ENCODE results near the gene CAPN14.
A peak's percentile ranks its signal among the peaks of the same experiment; 100 is the strongest.
"Not testable (repeated sequence)": the region's sequence is repeated elsewhere in the genome, so short reads cannot be mapped to it uniquely, and the experiment has no call there.

Gene CAPN14

DNA sequence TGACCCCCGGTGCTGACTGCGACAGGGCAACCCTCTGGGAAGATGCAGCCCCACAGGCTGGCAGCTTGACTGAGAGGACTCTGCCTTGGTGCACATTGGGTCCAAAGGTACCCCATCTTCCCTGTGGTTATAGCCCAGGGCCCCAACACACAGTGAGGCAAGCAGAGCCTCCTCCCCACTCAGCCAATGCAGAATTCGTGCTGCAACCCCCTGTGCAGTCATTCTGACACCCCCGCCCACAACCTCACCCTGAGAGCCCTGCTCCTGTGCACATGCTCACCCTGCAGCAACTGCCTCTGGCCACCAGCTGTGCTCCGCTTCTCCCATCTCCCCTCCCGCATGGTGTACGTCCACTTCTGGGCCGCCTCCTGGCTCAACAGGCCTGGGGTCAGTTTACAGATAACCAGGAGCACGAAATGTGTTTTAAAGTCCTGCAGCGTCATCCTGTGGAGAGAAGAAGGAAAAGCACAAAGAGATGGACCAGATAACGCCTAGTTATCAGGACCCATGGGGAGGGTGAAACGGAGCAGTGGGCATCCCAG lies 24.4 kb downstream of the CAPN14 start:
- no peak for DNase-seq

DNA sequence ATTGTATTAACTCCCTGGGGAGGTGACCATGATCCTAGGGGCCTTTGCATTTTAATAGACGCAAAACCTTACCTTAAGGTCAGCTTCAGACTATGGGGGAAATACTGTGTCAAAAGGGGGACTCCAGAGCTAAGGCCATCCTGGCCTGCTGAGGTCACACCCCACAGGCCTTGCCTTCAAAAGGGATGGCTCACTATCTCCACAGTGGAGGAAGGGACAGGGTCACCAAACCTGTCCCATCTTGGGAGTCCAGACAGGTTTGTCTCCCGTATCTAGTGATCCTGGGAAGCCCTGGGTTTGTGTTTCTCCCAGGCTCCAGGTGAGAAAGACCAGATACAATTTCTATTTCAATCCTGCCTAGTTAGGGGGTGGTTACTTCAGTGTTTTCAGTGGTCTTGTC lies 24.9 kb downstream of the CAPN14 start:
- no peak for DNase-seq

DNA sequence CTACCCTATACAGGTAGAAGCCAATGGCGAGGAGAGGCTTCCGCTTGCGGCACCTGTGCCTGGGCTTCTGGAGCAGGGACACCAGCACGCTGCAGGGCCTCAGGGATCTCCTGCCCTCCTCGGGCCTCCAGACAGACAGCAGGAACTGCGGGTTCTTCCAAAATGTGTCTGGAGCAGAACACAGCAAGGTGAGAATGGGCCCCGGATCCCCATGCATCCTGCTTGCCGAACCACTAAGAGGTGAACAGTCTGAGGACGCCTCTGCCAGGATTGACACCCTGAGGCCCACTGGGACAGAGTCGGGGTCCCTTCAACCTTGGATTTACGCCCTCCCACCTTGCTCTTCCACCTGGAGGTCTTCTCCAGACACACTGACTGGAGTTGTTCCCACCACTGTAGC lies 25.4 kb downstream of the CAPN14 start:
- DNase-seq = no peak

DNA sequence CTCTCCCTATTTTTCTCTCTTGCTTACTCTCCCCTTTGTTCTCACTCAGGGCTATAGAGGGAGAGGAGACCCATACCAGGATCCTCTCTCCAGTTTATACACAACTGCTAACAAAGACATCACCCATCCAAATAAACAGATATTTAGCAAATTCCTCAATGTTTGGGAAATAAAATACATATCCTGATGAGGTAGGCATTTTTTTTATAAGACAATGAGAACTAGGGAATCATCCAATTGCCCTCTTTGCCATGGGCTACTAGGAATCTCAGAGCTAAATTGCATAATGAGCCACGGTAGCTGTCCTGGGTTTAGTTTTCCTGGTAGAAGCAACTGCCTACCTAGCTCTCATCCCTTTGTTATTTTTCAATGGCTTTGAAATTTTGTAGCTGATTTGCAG lies 27.1 kb downstream of the CAPN14 start:
- DNase-seq = no peak

DNA sequence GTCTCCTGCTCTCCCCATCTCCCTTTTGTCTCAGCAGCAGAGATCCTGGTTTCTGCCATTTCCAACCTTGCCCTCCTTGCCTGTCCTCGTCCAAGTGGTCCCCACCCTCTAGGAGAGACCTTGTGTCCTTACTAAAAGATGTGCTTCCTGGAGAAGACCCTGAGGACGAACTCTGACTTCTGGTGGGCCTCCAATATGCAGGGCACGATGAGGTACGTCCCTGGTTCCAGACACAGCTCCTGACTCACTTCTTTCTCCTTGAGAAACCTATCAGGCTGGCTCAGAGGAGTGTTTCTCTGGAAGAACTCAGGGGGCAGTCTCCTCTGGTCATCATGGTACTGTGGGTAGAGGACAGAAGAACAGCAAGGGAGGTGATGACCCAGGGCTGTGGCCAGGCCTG lies 28.2 kb downstream of the CAPN14 start:
- no peak for DNase-seq

DNA sequence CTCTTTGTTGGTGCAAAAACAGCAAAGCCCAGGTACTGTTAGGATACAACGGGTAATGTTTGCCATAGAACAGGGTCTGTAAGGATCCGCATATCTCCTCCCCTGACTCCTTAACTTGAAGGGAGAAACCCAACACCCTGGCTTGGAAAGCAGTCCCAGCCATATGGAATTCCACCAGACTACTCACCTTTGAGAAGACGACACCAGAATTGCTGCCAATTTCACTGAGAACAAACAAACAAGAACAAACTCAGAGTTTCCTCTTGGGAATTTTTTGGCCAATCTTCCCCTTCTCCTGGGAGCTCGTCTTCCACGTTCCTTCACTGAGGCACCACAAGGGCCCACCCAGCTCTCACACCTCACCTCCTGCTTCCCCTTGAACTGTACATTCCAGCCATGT lies 29.2 kb downstream of the CAPN14 start:
- DNase-seq = no peak

DNA sequence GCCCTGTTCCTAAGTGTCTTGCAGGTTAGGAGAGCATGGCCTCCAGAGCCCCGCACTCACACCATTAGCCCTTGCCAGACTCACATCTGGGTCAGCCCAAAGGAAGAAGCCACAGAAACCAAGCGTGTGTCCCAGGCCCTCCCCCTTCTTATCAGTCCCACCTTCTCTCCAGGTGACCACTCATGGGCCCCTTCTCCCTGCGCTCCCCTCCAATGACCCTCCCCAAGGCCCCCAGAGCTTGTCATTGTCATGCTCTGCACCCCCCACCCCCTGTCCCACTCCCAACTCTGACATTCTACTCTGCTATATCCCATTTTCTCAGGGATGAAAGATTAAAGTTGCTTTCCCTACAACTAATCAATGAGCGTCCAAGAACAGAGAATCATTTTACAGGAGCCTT lies 30.1 kb downstream of the CAPN14 start:
- DNase-seq = no peak

DNA sequence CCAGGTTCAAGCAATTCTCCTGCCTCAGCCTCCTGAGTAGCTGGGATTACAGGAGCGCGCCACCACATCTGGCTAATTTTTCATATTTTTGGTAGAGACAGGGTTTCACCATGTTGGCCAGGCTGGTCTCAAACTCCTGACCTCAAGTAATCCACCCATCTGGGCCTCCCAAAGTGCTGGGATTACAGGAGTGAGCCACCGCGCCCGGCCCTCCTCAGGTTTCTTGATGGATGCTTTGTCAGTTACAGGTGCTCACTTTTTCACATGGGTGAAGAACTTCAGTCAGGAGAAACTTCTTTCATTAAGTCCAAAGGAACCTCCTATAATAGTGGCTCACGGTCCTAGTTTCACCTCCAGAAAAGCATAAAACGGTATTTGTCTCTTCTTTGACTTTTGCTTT lies 33.3 kb downstream of the CAPN14 start:
- not testable (repeated sequence) for DNase-seq

DNA sequence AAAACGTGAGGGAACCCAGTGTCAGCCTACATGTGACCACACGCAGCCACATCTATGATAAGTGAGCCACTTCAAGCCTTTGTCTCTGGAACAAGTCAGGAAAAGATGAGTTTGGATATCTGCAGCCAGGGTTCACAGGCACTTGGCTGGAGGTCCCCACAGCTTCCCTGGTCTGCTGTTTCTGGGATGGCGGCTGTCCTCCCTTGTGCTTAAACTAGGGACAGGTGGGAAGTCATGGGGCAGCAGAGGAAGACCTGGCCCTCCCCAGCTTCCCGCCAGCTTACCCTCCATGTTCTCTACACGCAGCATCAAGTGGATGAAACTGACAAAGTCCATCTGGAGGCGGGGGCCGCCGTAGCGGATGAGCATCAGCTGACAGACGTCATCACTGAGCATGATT lies 40.6 kb downstream of the CAPN14 start:
- no peak for DNase-seq

DNA sequence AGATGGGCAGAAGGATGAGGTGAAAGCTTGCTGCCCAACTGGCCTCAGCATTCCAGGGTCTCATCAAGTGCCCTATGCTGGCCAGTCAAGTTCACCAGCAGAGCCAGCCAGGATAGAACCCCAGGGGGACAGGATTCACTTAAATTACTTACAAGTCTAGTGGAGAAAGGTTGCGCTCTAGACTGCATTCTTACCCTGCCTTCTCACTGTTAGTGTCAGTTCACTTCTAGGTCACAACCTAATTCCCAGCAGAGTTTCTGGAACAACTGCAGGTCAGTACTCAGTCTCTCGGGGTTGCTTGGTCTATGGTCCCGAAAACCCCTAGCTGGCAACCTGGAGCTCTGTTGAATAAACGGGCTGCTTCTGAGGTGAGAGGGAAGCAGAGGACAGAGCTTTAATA lies 46.2 kb downstream of the CAPN14 start:
- DNase-seq = no peak

DNA sequence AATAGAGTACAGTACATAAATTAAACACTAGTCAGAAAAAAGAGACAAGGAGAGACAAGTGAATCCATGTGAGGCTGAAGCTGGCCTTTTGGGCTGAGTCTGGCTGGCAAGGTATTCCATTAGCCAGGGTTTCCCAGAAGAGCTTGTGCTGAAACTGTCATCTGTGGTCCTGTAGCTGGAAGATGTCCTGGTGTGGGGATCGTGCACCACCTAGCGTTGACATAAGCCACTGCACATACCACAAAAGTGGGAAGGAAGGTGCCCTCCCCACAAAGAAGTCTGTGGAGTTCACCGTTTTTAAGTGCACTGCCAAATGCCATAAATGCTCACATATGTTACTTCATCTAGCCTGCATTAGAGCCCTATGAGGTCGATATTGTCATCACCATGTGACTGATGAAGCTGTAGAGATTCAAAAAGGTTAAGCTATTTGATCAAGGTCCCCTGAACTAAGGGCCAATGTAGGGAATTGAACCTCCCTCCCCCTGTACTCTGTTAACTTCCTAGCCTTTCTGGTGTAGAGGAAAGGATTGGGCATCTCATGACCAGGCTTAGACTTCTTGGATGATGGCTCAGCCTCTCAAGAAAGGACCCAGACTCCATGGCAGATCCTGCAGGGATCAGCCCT lies 47.1 kb downstream of the CAPN14 start:
- DNase-seq = peak; percentile 63

DNA sequence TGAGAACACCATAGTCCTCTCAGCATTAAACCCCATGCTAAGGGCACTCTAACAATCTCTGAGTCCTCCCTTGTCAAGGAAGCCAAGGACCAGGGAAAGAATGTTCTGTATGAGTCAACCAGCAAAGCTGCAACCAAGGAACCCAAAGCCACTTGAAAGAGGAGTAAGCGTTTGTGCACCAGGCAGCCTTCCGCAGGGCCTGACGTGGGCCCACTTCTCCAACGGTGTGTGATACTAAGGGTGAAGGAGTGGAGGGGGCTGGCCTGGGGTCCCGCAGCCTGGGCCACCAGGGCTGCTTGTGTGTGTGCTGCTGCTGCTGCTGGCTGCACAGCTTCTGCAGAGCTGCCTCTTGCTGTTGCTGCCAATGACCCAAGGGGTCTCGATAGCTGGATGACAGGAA lies 49.0 kb downstream of the CAPN14 start:
- DNase-seq = no peak

DNA sequence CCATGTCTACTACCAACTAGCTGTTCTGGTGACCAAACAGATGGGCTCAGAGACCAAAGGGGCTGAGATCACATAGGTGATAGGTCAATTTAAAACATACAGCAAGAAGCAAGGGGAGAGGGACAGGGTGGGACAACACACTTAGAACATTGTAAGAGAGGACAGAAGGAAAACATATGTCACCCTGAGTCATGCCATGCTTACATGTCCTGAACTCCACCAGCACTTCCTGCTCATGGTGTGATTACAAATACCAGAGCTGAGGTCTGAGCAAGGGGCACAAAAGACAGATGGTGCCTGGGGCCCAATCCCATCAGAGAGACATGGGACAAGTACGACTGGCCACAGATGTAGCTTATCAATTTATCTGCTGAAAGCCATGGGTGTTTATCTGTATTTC lies 50.4 kb downstream of the CAPN14 start:
- peak; percentile 8 for DNase-seq

DNA sequence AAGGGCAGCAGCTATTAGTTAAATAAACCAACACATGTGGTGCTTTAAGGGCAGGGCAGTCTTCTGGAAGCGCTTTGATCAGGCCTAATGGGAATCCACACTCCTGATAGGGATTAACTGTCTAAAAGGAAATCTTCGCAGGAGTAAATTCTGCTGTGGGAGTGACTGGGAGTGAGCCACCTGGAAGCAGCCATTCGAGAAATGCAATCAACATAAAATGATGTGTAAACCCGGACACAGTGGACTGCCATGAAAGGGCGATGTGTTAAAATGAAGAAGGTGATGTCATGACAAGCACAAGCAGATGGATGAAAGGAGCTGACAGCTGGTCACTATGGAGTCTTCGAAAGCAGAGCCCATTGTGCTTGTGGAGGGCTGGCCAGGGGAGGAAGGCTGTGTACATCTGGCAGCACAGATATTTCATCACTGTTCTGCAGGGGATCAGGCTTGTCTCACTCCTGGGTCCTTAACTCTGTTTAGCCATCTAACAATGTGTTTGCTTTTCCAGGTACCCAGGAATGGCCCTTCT lies 54.2 kb downstream of the CAPN14 start:
- no peak for DNase-seq

DNA sequence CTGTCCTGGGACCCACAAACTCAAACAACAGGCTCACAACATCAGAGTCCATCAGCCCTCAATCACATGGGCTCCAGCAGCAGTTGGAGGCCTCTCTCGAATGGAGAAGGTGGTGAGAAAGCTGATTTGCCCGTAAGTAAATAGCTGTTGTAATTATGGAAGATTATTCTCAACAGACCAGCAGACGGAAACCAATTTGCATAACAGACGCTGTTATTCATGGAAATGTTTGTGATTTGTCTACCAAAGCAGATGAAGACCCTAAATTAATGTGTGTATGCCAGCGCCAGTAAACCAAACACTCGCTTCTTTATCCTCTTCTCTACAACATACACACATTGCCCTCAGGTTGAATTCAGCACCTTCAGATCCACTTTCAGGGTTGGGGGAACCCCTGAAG lies 55.7 kb downstream of the CAPN14 start:
- DNase-seq = no peak

DNA sequence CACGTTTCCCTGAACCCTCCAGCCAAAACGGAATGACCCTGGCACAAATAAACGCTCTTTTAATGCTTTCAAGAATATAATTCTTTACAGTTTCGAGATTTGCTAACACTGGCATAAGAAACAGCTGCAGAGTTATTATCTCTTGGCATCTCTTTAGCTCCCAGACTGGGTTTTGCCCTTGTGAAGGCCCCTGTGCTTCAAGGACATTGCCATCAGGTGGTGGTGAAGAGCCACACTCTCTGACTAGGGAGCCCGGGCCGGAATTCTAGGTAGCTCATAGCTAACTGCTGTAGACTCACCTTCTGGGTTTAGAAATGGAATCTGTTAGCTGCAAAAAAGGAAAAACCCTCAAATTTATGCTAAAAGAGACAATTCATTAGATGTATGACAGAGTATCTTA lies 65.8 kb downstream of the CAPN14 start:
- no peak for DNase-seq

DNA sequence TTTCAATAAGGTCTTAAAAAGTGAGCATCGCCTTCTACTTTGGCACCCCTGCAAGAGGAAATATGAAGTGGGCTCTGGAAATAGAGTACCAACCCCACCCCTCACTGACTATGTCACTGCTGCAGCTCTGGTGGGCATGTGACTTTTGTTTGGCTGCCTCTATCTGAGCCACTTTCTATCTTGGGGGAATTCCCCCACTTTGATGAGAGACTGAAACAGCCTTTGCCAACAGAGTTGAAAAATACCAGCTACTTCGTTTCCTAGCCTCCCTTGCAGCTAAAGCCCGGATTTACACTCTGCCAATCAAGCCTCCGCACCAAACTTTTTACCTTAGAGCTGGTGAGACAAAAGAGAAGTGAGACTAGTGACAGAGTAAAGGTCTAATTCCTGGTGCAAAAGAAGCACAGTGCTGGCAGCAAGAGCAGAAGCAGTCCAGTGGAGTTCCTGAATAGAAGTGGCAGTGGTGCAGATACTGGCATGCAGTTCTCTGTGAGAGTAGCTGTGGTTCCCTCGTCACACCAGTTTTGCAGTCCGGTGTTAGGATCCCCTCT lies 67.1 kb downstream of the CAPN14 start:
- DNase-seq = no peak

DNA sequence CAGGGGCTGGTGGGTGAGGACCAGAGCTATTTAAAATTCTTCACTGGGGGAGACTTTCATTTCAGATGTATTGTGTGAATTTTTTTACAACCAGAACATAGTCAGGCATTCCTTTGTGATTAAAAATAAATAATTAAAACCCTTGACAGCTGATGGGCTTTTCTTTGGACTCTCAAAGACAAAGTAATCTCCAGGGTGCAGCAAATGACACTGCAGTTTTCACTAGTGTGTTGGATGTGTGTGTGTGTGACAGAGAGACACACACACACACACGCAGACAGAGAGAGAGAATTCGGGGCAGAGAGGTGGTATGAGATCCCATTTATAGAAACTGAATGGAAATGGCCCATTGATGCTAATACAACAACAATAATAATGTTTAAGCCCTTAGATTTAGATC lies 68.8 kb downstream of the CAPN14 start:
- DNase-seq = no peak

DNA sequence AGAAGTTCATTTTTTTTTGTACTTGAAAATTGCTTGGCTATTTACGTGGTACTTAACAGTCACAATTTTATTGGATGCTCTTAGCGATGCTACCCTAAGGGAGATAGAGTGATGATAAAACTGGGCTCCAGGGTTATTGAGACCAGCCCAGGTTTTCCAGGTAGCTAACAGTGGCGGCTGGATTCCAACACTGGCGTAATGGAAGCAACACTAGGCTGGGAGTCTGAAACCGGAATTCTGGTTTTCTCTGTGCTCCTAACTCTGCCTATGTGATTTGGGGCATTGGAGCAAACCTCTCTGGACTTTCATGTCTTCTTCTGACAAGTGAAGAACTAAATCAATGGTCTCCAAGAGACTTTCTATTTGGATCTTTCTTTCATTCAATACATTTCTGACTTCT lies 69.7 kb downstream of the CAPN14 start:
- DNase-seq = no peak

DNA sequence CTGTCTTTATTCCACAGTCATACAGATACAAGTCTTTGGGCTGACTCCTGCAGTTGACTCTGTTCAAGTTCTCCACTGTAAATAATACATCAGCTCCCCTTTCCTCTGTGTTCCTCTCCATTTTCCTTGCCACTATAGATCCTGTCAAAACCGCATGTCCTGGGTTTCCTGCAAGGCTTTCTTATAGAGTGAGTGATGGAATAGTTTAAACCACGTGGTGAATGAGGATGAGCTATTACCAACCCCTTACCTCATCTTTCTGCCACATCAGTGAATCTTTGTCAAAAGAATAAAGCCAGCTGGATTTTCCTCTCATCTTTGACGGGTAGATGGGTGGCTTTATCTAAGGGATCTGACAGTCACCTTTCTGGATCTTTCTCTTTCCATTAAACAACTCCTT lies 75.2 kb downstream of the CAPN14 start:
- DNase-seq = no peak

DNA sequence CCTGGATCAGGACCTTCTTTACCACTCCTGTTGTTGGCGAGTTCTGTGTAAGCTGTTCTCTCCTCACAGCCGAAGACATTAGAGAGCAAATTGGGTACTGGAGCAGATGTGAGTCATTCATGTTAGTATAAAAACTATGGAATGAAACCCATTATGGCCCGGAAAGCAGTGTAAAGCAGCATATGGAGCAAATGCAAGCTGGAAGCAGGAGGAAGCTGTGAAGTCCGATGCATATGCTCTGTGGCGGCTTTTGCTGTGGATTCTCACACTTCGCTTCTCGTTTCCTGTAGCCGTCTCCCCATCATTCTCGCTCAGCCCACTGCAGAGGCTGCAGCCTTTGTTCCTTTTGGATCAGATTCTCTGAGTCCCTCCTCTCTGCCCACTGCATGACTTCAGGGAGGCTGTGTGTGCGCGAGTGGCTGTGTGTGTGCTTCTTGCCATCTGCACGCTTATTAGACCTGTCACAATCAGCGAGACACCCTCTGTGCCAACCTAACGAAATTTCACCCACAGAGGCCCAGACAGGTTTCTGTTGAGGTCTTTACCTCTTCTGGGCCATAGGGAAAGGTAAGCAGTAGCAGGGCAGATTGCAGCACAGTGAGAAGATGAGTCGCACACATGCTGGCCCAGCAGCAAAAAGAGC lies 75.8 kb downstream of the CAPN14 start:
- DNase-seq = no peak

DNA sequence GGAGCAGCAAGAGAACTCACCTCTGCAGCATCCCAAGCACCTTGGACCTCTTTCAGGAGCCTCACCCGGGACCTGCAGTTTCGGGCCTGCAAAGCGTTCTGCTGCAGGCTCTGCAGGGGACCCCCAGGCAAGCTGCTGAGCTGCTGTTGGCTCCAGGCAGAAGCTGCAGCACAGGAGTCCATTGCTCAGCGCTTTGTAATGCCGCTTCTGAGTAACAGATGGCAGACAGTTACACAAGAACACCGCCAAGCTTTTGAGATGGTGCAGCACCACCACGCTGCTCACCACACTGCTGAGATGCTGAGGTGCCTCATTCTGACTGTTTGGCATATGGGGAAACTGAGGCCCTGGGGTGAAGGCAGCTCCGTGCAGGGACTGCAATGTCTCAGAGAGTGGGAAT lies 77.2 kb downstream of the CAPN14 start:
- DNase-seq = no peak

DNA sequence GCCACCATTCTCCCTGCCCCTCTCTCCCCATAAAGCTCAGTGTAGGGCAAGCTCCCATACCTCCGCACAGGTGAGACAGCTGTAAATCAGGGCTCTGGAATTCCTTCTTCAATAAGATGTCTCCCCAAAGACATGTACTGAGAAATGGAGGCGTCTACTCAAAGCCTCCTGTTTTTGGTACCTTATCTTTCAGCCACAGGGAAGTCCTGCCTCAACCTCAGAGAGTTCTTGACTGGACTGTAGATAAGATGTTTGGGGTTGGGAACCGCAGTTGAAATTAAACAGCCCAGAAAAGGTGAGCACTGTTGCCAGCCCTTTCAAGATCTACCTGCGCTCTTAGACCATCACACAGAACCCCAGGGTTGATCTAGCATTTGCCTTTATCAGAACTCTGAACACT lies 77.6 kb downstream of the CAPN14 start:
- no peak for DNase-seq

Data from EL (cell line).